H9 (cell line): ENCODE data around the gene IPO13. TPM values are rescaled to one million over a fixed set of nuclear protein-coding genes. Genes with fewer than 3 reads are reported as not detected.

ENCODE experiments used
- DNase-seq: peaks from one replicate; pipeline ENCODE4 v3.0.0-alpha.2; 2017
- H2AFZ ChIP-seq: one replicate; pipeline ENCODE4 v1.6.1; 2013; ENCODE audit warnings: mild to moderate bottlenecking, low read length, control low read depth, moderate library complexity
- H2AK5ac ChIP-seq: 2 replicates; pipeline ENCODE4 v1.6.1; 2013; ENCODE audit warnings: low read length, control low read depth, mixed read lengths; ENCODE audit not compliant: insufficient read length
- H2BK120ac ChIP-seq: one replicate; pipeline ENCODE4 v1.6.1; 2013; ENCODE audit warnings: low read depth, mild to moderate bottlenecking, low read length, control low read depth, inconsistent platforms; ENCODE audit not compliant: poor library complexity, severe bottlenecking
- H2BK12ac ChIP-seq: 2 replicates; pipeline ENCODE4 v1.6.1; 2013; ENCODE audit warnings: low read length, control low read depth, mixed read lengths, low read depth; ENCODE audit not compliant: insufficient read length
- H2BK15ac ChIP-seq: 2 replicates; pipeline ENCODE4 v1.6.1; 2013; ENCODE audit warnings: low read depth, low read length, control low read depth
- H2BK20ac ChIP-seq: one replicate; pipeline ENCODE4 v1.6.1; 2013; ENCODE audit warnings: low read depth, mild to moderate bottlenecking, low read length, control low read depth, inconsistent platforms; ENCODE audit not compliant: poor library complexity, severe bottlenecking
- H2BK5ac ChIP-seq: 2 replicates; pipeline ENCODE4 v1.6.1; 2013; ENCODE audit warnings: low read length, control low read depth, mixed read lengths; ENCODE audit not compliant: insufficient read length
- H3K14ac ChIP-seq: 2 replicates; pipeline ENCODE4 v1.6.1; 2013; ENCODE audit warnings: low read length, control low read depth; ENCODE audit not compliant: insufficient read depth
- H3K18ac ChIP-seq: 2 replicates; pipeline ENCODE4 v1.6.1; 2013; ENCODE audit warnings: low read depth, mild to moderate bottlenecking, mixed read lengths, low read length, control low read depth; ENCODE audit not compliant: insufficient read length
- H3K23ac ChIP-seq: 2 replicates; pipeline ENCODE4 v1.6.1; 2013; ENCODE audit warnings: low read length, control low read depth, mixed read lengths, low read depth; ENCODE audit not compliant: insufficient read length
- H3K23me2 ChIP-seq: 2 replicates; pipeline ENCODE4 v1.6.1; 2013; ENCODE audit warnings: low read depth, mild to moderate bottlenecking, mixed read lengths, low read length, control low read depth; ENCODE audit not compliant: insufficient read length, poor library complexity, severe bottlenecking
- H3K27ac ChIP-seq: 2 replicates; pipeline ENCODE4 v1.5.1; 2013; ENCODE audit warnings: low read length, control low read depth, mixed read lengths, low read depth; ENCODE audit not compliant: insufficient read length
- H3K27me3 ChIP-seq: 2 replicates; pipeline ENCODE4 v1.6.1; 2013; ENCODE audit warnings: low read length, control low read depth, inconsistent platforms; ENCODE audit not compliant: insufficient read depth
- H3K4ac ChIP-seq: 2 replicates; pipeline ENCODE4 v1.6.1; 2013; ENCODE audit warnings: low read depth, mild to moderate bottlenecking, control low read depth, inconsistent platforms, low read length, moderate library complexity
- H3K4me1 ChIP-seq: 2 replicates; pipeline ENCODE4 v1.6.1; 2013; ENCODE audit warnings: low read length, control low read depth, inconsistent platforms; ENCODE audit not compliant: insufficient read depth
- H3K4me2 ChIP-seq: 2 replicates; pipeline ENCODE4 v1.6.1; 2013; ENCODE audit warnings: low read length, control low read depth, mixed read lengths; ENCODE audit not compliant: insufficient read length, insufficient read depth
- H3K56ac ChIP-seq: 2 replicates; pipeline ENCODE4 v1.6.1; 2013; ENCODE audit warnings: low read depth, mild to moderate bottlenecking, mixed read lengths, low read length, control low read depth; ENCODE audit not compliant: insufficient read length
- H3K79me1 ChIP-seq: 2 replicates; pipeline ENCODE4 v1.6.1; 2013; ENCODE audit warnings: low read depth, mild to moderate bottlenecking, moderate library complexity, low read length, control low read depth, inconsistent platforms; ENCODE audit not compliant: insufficient read depth, poor library complexity, severe bottlenecking
- H3K79me2 ChIP-seq: 2 replicates; pipeline ENCODE4 v1.6.1; 2013; ENCODE audit warnings: low read length, control low read depth, inconsistent platforms; ENCODE audit not compliant: insufficient read depth
- H3K9ac ChIP-seq: 2 replicates; pipeline ENCODE4 v1.6.1; 2013; ENCODE audit warnings: low read length, control low read depth, mixed read lengths; ENCODE audit not compliant: insufficient read length; ENCODE audit errors: extremely low read depth
- H3K9me3 ChIP-seq: one replicate; pipeline ENCODE4 v1.6.1; 2013; ENCODE audit warnings: low read depth, low read length, inconsistent platforms; ENCODE audit not compliant: control insufficient read depth
- H3T11ph ChIP-seq: one replicate; pipeline ENCODE4 v1.6.1; 2013; ENCODE audit warnings: mild to moderate bottlenecking, low read length, control low read depth, inconsistent platforms
- H4K20me1 ChIP-seq: one replicate; pipeline ENCODE4 v1.6.1; 2013; ENCODE audit not compliant: control insufficient read depth, insufficient read length, insufficient read depth
- H4K5ac ChIP-seq: 2 replicates; pipeline ENCODE4 v1.6.1; 2013; ENCODE audit warnings: low read depth, mild to moderate bottlenecking, mixed read lengths, low read length, control low read depth; ENCODE audit not compliant: insufficient read length
- H4K8ac ChIP-seq: replicated peaks from 2 replicates; pipeline ENCODE4 v1.6.1; 2013; ENCODE audit warnings: low read length, control low read depth, mixed read lengths, low read depth; ENCODE audit not compliant: insufficient read length
- H4K91ac ChIP-seq: 2 replicates; pipeline ENCODE4 v1.6.1; 2013; ENCODE audit warnings: low read depth, mild to moderate bottlenecking, moderate library complexity, mixed read lengths, low read length, control low read depth; ENCODE audit not compliant: insufficient read length
- H3K27ac Mint-ChIP-seq, 3 experiments: 2 replicates in 2 of 3; 3 replicates in 1 of 3; pipeline ENCODE4 v1.8.0; 2020 to 2021; ENCODE audit warnings: mixed read lengths in 3 of 3, mild to moderate bottlenecking in 1 of 3, moderate library complexity in 1 of 3
- H3K27me3 Mint-ChIP-seq: 2 replicates; pipeline ENCODE4 v1.8.0; 2021; ENCODE audit warnings: low read depth, mild to moderate bottlenecking, moderate library complexity, mixed read lengths
- H3K36me3 Mint-ChIP-seq, 3 experiments: 2 replicates in 2 of 3; 3 replicates in 1 of 3; pipeline ENCODE4 v1.8.0; 2020 to 2021; ENCODE audit warnings: low read depth in 3 of 3, mixed read lengths in 3 of 3; ENCODE audit not compliant: insufficient read depth in 1 of 3
- H3K4me1 Mint-ChIP-seq, 2 experiments: 2 replicates each; pipeline ENCODE4 v1.8.0; 2020; ENCODE audit warnings: mixed read lengths in 2 of 2
- H3K4me3 Mint-ChIP-seq, 2 experiments: 2 replicates in 1 of 2; 3 replicates in 1 of 2; pipeline ENCODE4 v1.8.0; 2020 to 2021; ENCODE audit warnings: mild to moderate bottlenecking in 2 of 2, mixed read lengths in 2 of 2, moderate library complexity in 1 of 2
- H3K9me3 Mint-ChIP-seq, 2 experiments: 2 replicates in 1 of 2; 3 replicates in 1 of 2; pipeline ENCODE4 v1.8.0; 2020; ENCODE audit warnings: mild to moderate bottlenecking in 2 of 2, mixed read lengths in 2 of 2, moderate library complexity in 1 of 2
- CTCF ChIP-seq: fragments of 200-600 bp; sonication (generic); conservative IDR thresholded peaks from 3 replicates; pipeline ENCODE4 v1.8.0; 2021; ENCODE audit warnings: antibody characterized with exemption, mild to moderate bottlenecking
- WGBS: extraction: QIAGEN DNeasy Blood & Tissue Kit; methylation state at CpG from one replicate; pipeline ENCODE4 v1.1.7; 2013; ENCODE audit warnings: missing lambda C conversion rate, low lambda C conversion rate, mixed read lengths; ENCODE audit not compliant: insufficient read length; ENCODE audit errors: extremely low coverage; 5-methylcytosine and 5-hydroxymethylcytosine counted together
- total RNA-seq: library from RNA; stranded (reverse); gene quantifications from 2 replicates; pipeline ENCODE4 v1.2.1, GENCODE V29; 2021

The IPO13 gene
- total RNA-seq, 1 experiment from 2014 or later: 24.5 TPM

GRCh38 chr1:43938892-43939587 is 7.7 kb upstream of the IPO13 start:
- H3K27ac Mint-ChIP-seq: no peak overlapping the region
- no peaks in the 10 kb centered on the region; the same call in none of the 2 replicates for H3K27me3 Mint-ChIP-seq
- Histone ChIP-seq H3K18ac (no peak overlapping the region), H3K14ac (no peak overlapping the region), H3K79me1 (no peaks in the 10 kb centered on the region), H3K9ac (no peak overlapping the region), H2BK5ac (no peak overlapping the region), H3K27me3 (no peaks in the 10 kb centered on the region), H4K5ac (no peak overlapping the region), H3K23me2 (peaks cover 8% of the 10 kb centered on the region), H4K91ac (no peak overlapping the region), H4K8ac (no peak overlapping the region), H3T11ph (no peak overlapping the region), H3K27ac (no peak overlapping the region), H2BK120ac (no peak overlapping the region), H2BK15ac (no peak overlapping the region), H2BK12ac (no peak overlapping the region), H4K20me1 (no peaks in the 10 kb centered on the region), H3K56ac (no peak overlapping the region), H3K4me1 (peaks cover 8% of the 10 kb centered on the region; the same call in 1 of the 2 replicates), H3K79me2 (no peaks in the 10 kb centered on the region), H2AFZ (no peak overlapping the region), H2BK20ac (no peak overlapping the region), H3K23ac (no peak overlapping the region), H2AK5ac (no peak overlapping the region), H3K9me3 (no peaks in the 10 kb centered on the region), H3K4me2 (no peak overlapping the region), H3K4ac (no peak overlapping the region)
- peaks cover 0 to 6% (median 0%) of the 10 kb centered on the region in 3 experiments; a peak in 2 of 7 replicates for H3K36me3 Mint-ChIP-seq
- WGBS: no CpG with 5 or more reads among the region's 3 CpGs
- H3K4me1 Mint-ChIP-seq: peaks cover 44 to 48% of the 10 kb centered on the region in 2 experiments
- no peak for TF ChIP-seq CTCF
- no peak for DNase-seq
- no peak overlapping the region for H3K4me3 Mint-ChIP-seq
- H3K9me3 Mint-ChIP-seq: no peaks in the 10 kb centered on the region
